Measurements from ENCODE around the gene GSTK1.

DNA sequence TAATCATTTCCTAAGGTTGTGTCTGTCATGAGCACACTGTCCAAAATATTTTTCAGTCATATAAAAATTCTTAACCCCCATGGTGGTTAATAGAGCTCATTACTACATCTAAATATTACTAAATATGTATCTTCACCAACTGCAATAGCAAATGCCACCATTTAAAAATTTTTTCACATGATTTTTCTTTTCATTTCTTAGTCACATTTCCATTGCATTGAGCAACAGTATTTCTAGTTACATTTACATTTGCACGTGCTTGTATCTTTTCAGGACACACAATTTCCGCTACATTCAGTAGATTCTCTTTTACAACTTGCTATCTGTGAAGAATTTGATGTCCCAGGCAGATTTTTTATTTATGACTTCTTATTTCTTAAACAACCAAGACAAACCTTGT is 46.6 kb upstream of the GSTK1 start:
- TF ChIP-seq CTCF (IDR thresholded peaks at IDR 0.05) (no peak), POLR2A (IDR thresholded peaks at IDR 0.05) (no peak)

Data from lower leg skin (tissue), 3 donors.